ENCODE data around the gene ETS2. TPM values are rescaled to one million over a fixed set of nuclear protein-coding genes. Genes with fewer than 3 reads are reported as not detected.

ETS2 gene
- total and polyA plus RNA-seq, 2 experiments from 2014 or later = 19.5 to 36.8 TPM

DNA sequence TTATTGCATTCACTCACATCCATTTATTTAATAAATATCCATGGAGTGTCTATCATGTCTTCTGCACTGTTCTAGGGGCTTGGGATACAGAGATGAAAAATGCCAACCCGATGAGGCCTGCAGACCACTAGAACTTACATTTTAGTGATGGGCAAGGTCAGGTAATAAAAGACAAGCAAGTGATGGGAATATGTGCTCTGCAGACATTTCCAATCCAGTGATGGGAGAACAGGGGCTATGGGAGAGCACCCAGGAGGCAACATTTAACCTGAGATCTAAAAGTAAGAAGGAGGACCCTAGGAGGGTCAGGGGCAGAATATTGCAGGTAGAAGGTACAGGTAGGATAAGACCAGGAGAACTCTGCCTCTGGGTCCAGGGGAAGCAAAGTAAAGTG, 53.1 kb downstream of the ETS2 start (continued):
- TF ChIP-seq REST (IDR thresholded peaks at IDR 0.05; ENCODE audit: unreplicated experiment) = no peak
- no peak for TF ChIP-seq ZNF331 (CRISPR knock-in tag; IDR thresholded peaks at IDR 0.05; ENCODE audit: low read depth)
- no peak for TF ChIP-seq JUNB (IDR thresholded peaks at IDR 0.05; ENCODE audit: unreplicated experiment)

DNA sequence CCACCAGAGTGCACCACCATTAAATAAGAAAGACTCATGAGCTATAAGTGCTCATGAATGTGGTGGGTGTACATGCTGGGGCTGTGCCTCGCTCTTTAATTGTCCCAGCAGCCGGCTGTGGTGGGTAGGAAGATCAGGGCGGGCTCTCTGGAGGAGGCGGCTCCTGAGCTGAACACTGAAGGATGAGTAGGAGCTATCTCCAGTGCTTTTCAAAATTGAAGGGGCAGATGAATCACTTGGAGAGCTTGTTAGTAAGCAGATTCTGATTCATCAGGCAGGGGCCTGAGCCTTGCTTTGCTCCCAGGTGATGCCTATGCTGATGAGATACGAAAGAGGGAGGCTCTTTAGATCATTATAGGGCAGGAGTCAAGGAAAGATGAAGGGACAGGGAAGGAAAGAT, 54.1 kb downstream of the ETS2 start:
- no peak for TF ChIP-seq JUNB (IDR thresholded peaks at IDR 0.05; ENCODE audit: unreplicated experiment)
- no peak overlapping the region for H3K27ac Mint-ChIP-seq
- peaks cover 6% of the 10 kb centered on the region for H3K4me1 Mint-ChIP-seq

DNA sequence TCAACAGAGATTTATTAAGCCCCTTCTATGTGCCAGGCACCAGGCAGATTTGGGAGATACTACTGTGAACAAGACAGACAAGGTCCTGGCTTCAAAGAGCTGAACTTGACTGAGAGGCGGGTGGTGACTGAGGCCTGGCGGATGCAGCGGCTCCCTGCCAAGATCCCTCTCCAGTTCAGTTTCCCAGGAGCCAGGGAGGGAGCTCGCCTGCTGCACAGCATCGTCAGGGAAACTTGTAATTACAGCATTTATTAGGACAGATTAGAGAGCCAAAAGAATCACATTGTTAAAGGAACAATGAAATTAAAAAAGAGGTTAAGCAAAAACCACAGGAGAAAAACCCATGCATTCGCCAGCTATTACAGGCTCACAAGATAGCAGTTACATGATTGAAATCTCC, 55.3 kb downstream of the ETS2 start:
- H4K20me1 ChIP-seq (replicated peaks; ENCODE audit: insufficient read depth) = no peaks in the 10 kb centered on the region
- peaks cover 14% of the 10 kb centered on the region for H3K4me1 Mint-ChIP-seq
- no peak overlapping the region for H2AFZ ChIP-seq
- H3K79me2 ChIP-seq (replicated peaks; ENCODE audit: insufficient read depth) = no peaks in the 10 kb centered on the region
- no peak overlapping the region for H3K4me2 ChIP-seq
- no peaks in the 10 kb centered on the region for H3K27me3 Mint-ChIP-seq (ENCODE audit: insufficient read depth, low read depth, poor library complexity)
- ATAC-seq = no peak
- H3K27me3 ChIP-seq (ENCODE audit: insufficient read depth) = no peaks in the 10 kb centered on the region
- no peak overlapping the region for H3K27ac ChIP-seq (ENCODE audit: low read depth)
- no peak for DNase-seq (ENCODE audit: low spot score)
- H3K4me3 Mint-ChIP-seq = no peak overlapping the region
- H3F3A ChIP-seq (replicated peaks; ENCODE audit: low read depth) = no peaks in the 10 kb centered on the region
- H3K27ac Mint-ChIP-seq = no peak overlapping the region
- no peak overlapping the region for H3K4me3 ChIP-seq
- no peaks in the 10 kb centered on the region for H3K36me3 ChIP-seq (ENCODE audit: insufficient read depth)
- peaks cover 10% of the 10 kb centered on the region; the same call in 1 of the 2 replicates for H3K4me1 ChIP-seq (ENCODE audit: insufficient read depth)
- H3K36me3 Mint-ChIP-seq (ENCODE audit: low read depth) = no peaks in the 10 kb centered on the region
- no peaks in the 10 kb centered on the region; the same call in 2 of the 3 replicates for H3K9me3 Mint-ChIP-seq
- H3K9me2 ChIP-seq (ENCODE audit: insufficient read depth) = 0 out of 2 replicates have a peak, but pooled peaks cover 4% of the 10 kb centered on the region
- TF ChIP-seq, protein P1, sequence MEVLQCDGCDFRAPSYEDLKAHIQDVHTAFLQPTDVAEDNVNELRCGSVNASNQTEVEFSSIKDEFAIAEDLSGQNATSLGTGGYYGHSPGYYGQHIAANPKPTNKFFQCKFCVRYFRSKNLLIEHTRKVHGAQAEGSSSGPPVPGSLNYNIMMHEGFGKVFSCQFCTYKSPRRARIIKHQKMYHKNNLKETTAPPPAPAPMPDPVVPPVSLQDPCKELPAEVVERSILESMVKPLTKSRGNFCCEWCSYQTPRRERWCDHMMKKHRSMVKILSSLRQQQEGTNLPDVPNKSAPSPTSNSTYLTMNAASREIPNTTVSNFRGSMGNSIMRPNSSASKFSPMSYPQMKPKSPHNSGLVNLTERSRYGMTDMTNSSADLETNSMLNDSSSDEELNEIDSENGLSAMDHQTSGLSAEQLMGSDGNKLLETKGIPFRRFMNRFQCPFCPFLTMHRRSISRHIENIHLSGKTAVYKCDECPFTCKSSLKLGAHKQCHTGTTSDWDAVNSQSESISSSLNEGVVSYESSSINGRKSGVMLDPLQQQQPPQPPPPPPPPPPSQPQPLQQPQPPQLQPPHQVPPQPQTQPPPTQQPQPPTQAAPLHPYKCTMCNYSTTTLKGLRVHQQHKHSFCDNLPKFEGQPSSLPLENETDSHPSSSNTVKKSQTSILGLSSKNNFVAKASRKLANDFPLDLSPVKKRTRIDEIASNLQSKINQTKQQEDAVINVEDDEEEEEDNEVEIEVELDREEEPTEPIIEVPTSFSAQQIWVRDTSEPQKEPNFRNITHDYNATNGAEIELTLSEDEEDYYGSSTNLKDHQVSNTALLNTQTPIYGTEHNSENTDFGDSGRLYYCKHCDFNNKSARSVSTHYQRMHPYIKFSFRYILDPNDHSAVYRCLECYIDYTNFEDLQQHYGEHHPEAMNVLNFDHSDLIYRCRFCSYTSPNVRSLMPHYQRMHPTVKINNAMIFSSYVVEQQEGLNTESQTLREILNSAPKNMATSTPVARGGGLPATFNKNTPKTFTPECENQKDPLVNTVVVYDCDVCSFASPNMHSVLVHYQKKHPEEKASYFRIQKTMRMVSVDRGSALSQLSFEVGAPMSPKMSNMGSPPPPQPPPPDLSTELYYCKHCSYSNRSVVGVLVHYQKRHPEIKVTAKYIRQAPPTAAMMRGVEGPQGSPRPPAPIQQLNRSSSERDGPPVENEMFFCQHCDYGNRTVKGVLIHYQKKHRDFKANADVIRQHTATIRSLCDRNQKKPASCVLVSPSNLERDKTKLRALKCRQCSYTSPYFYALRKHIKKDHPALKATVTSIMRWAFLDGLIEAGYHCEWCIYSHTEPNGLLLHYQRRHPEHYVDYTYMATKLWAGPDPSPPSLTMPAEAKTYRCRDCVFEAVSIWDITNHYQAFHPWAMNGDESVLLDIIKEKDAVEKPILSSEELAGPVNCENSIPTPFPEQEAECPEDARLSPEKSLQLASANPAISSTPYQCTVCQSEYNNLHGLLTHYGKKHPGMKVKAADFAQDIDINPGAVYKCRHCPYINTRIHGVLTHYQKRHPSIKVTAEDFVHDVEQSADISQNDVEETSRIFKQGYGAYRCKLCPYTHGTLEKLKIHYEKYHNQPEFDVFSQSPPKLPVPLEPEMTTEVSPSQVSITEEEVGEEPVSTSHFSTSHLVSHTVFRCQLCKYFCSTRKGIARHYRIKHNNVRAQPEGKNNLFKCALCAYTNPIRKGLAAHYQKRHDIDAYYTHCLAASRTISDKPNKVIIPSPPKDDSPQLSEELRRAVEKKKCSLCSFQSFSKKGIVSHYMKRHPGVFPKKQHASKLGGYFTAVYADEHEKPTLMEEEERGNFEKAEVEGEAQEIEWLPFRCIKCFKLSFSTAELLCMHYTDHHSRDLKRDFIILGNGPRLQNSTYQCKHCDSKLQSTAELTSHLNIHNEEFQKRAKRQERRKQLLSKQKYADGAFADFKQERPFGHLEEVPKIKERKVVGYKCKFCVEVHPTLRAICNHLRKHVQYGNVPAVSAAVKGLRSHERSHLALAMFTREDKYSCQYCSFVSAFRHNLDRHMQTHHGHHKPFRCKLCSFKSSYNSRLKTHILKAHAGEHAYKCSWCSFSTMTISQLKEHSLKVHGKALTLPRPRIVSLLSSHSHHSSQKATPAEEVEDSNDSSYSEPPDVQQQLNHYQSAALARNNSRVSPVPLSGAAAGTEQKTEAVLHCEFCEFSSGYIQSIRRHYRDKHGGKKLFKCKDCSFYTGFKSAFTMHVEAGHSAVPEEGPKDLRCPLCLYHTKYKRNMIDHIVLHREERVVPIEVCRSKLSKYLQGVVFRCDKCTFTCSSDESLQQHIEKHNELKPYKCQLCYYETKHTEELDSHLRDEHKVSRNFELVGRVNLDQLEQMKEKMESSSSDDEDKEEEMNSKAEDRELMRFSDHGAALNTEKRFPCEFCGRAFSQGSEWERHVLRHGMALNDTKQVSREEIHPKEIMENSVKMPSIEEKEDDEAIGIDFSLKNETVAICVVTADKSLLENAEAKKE (CRISPR knock-in tag; IDR thresholded peaks at IDR 0.05) = no peak
- TF ChIP-seq REST (IDR thresholded peaks at IDR 0.05; ENCODE audit: unreplicated experiment) (no peak), POLR2AphosphoS5 (IDR thresholded peaks at IDR 0.05; ENCODE audit: low read depth) (no peak)

More for the DNA sequence above, 54.1 kb downstream of the ETS2 start:
- no peak for DNase-seq (ENCODE audit: low spot score)
- Histone ChIP-seq H3F3A (replicated peaks; ENCODE audit: low read depth) (no peaks in the 10 kb centered on the region), H2AFZ (0 out of 2 replicates have a peak overlapping the region, but pooled peaks have one; percentile 28), H4K20me1 (replicated peaks; ENCODE audit: insufficient read depth) (no peaks in the 10 kb centered on the region), H3K4me3 (no peak overlapping the region), H3K79me2 (replicated peaks; ENCODE audit: insufficient read depth) (no peaks in the 10 kb centered on the region), H3K4me1 (ENCODE audit: insufficient read depth) (0 out of 2 replicates have a peak, but pooled peaks cover 2% of the 10 kb centered on the region), H3K36me3 (ENCODE audit: insufficient read depth) (no peaks in the 10 kb centered on the region), H3K9me2 (ENCODE audit: insufficient read depth) (0 out of 2 replicates have a peak, but pooled peaks cover 4% of the 10 kb centered on the region), H3K27me3 (ENCODE audit: insufficient read depth) (no peaks in the 10 kb centered on the region), H3K4me2 (no peak overlapping the region), H3K27ac (ENCODE audit: low read depth) (no peak overlapping the region)
- Mint-ChIP-seq H3K4me3 (no peak overlapping the region), H3K27me3 (ENCODE audit: insufficient read depth, low read depth, poor library complexity) (no peaks in the 10 kb centered on the region), H3K36me3 (ENCODE audit: low read depth) (no peaks in the 10 kb centered on the region), H3K9me3 (no peaks in the 10 kb centered on the region; the same call in 2 of the 3 replicates)
- no peak for ATAC-seq

All from GM23338 (cell line).